Activated CD8-positive, alpha-beta T cell treated with anti-CD3 and anti-CD28 coated beads, Interleukin-2, amount 10 ng/mL, durations not matched to agents 7 days and 5 days (primary cell): ENCODE measurements around the gene LRRC8E. TPM values are rescaled to one million over a fixed set of nuclear protein-coding genes. Genes with fewer than 3 reads are reported as not detected.

ENCODE experiments used
- total RNA-seq, 2 experiments: library from RNA; stranded (reverse); gene quantifications; one replicate each; pipeline ENCODE4 v1.2.3, GENCODE V29; 2021

Gene LRRC8E
- total RNA-seq, 2 experiments from 2014 or later, result not detected

Other genes starting within 250 kb of the LRRC8E start
- 1 to 10 TPM; 2.2 to 3.0 TPM for gene RETN, start 219.5 kb upstream of the LRRC8E start, total RNA-seq
- not detected for gene MCEMP1, start 211.4 kb upstream of the LRRC8E start, total RNA-seq
- gene TRAPPC5, start 207.7 kb upstream of the LRRC8E start, total RNA-seq, result 10 to 100 TPM; 92.8 to 95.1 TPM
- gene FCER2, start 186.4 kb upstream of the LRRC8E start, total RNA-seq, result under 1 TPM; 0.29 to 0.31 TPM
- gene CLEC4G, start 156.4 kb upstream of the LRRC8E start, total RNA-seq, result not detected
- gene CD209, start 141.0 kb upstream of the LRRC8E start, total RNA-seq, result not detected
- gene CLEC4M, start 125.3 kb upstream of the LRRC8E start, total RNA-seq, result not detected
- 1 to 10 TPM; 8.0 to 9.3 TPM for gene EVI5L, start 58.3 kb upstream of the LRRC8E start, total RNA-seq
- under 1 TPM; 0.08 to 0.10 TPM for gene PRR36, start 14.1 kb upstream of the LRRC8E start, total RNA-seq
- 10 to 100 TPM; 36.5 to 39.9 TPM for gene MAP2K7, start 15.4 kb downstream of the LRRC8E start, total RNA-seq
- gene TGFBR3L, start 26.3 kb downstream of the LRRC8E start, total RNA-seq, result 1 to 10 TPM; 2.7 to 3.6 TPM
- gene SNAPC2, start 31.8 kb downstream of the LRRC8E start, total RNA-seq, result 10 to 100 TPM; 18.6 to 19.0 TPM
- gene CTXN1, start 37.6 kb downstream of the LRRC8E start, total RNA-seq, result under 1 TPM; 0.31 to 0.37 TPM
- gene TIMM44, start 55.2 kb downstream of the LRRC8E start, total RNA-seq, result 10 to 100 TPM; 63.6 to 69.6 TPM
- gene ELAVL1, start 117.1 kb downstream of the LRRC8E start, total RNA-seq, result 100 to 1,000 TPM; 128 to 132 TPM
- 10 to 100 TPM in 1 of 2 experiments, 1 to 10 TPM in 1; 10.0 to 10.2 TPM for gene CCL25, start 164.2 kb downstream of the LRRC8E start, total RNA-seq